ENCODE data around the gene ARL11.
"Not testable (repeated sequence)": the region's sequence is repeated elsewhere in the genome, so short reads cannot be mapped to it uniquely, and the experiment has no call there.

The ARL11 gene

GRCh38 chr13:49627831-49628652 lies at the start of gene ARL11:
ARL11 (plus strand) TSS chr13:49628507; CDS start chr13:49630448, 1,941 bp downstream.
- DNase-seq (ENCODE audit: low spot score), result no peak

DNA sequence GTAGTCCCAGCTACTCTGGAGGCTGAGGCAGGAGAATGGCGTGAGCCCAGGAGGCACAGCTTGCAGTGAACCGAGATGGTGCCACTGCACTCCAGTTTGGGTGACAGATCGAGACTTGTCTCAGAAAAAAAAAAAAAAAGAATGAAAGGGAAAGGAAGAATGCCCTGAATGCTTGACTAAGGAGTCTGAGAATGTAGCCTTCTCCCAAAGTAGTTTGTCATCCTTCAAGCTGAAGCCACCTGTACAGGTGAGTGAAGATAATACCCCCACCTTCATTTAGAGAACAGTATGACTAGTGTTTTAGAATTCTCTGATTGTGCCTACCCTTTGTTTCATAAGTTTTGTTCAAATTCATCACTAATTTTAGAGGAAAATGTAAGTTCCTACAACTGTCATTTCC lies 48.8 kb upstream of the ARL11 start:
- no peak for DNase-seq (ENCODE audit: low spot score)

DNA sequence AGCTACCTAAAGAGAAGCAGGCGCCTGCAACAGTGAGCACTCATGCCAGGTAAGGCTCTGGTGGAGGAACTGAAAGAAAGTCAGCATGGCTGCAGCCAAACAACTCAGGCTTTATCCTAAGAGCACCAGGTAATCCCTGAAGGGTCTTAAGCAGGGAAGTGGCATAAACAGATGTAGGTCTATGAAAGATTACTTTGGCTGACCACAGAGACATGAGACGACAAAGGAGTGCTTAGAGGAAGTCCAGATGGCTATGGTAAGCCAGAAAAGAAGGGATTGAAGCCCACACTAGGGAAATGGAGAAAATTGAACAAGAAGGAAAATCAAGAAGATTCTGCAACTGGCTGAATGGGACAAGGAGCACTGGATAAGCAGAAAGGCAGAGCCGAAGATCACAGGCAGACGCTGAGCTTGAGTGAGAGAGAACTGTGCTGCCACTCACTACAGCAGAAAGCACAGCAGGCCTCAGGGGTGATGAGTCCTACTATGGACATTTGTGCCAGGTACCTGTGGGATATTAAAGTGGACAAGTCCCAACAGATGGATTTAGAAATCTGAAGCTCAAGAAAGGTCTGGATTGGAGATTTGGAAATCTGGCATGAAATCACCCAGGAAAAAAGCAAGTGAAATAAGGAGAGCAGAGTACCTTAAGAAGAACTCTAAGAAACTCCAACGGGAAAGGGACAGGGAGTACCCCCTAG lies 47.2 kb upstream of the ARL11 start:
- DNase-seq (ENCODE audit: low spot score), result no peak

GRCh38 chr13:49584771-49585182 lies 43.5 kb upstream of the ARL11 start:
- peak; percentile 10 for DNase-seq (ENCODE audit: low spot score)

GRCh38 chr13:49585220-49586157 lies 42.8 kb upstream of the ARL11 start, which contains the start of gene RCBTB1:
RCBTB1 (minus strand) TSS chr13:49585558; CDS start chr13:49567279, 18,279 bp downstream.
- DNase-seq (ENCODE audit: low spot score), result peak; percentile 92

GRCh38 chr13:49586717-49587116 lies 41.6 kb upstream of the ARL11 start:
- no peak for DNase-seq (ENCODE audit: low spot score)

- DNase-seq (ENCODE audit: low spot score), result no peak
These were observed 40.9 kb upstream of the ARL11 start for GRCh38 chr13:49587311-49587847.

- not testable (repeated sequence) for DNase-seq (ENCODE audit: low spot score)
These were observed 37.6 kb upstream of the ARL11 start for GRCh38 chr13:49590714-49591113.

DNA sequence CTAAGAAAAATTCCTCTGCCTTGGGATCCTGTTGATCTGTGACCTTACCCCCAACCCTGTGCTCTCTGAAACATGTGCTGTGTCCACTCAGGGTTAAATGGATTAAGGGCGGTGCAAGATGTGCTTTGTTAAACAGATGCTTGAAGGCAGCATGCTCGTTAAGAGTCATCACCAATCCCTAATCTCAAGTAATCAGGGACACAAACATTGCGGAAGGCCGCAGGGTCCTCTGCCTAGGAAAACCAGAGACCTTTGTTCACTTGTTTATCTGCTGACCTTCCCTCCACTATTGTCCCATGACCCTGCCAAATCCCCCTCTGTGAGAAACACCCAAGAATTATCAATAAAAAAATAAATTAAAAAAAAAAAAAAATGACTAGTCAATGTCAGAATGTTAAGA lies 34.4 kb upstream of the ARL11 start:
- not testable (repeated sequence) for DNase-seq (ENCODE audit: low spot score)

DNA sequence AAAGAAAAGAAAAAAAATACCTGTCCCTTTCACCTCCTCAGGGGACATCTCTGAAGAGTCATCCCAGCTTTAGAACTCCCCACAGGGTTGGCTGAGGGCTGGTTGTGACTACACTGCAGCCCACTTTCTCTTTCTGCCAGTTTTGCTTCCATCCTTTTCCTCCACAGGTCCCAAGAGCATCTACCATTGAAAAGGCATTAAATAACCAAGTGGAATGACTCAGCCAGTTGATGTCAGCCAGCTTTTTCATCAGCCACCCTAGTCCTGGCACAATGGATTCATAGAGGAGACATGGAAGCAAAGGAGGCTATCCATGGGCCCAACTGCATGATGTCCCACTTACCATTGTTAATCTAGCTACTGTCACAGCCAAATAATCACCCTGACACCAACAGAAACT lies 33.7 kb upstream of the ARL11 start:
- DNase-seq (ENCODE audit: low spot score), result no peak

GRCh38 chr13:49596221-49596620 lies 32.1 kb upstream of the ARL11 start:
- no peak for DNase-seq (ENCODE audit: low spot score)

- no peak for DNase-seq (ENCODE audit: low spot score)
These were observed 31.2 kb upstream of the ARL11 start for GRCh38 chr13:49597043-49597641.

DNA sequence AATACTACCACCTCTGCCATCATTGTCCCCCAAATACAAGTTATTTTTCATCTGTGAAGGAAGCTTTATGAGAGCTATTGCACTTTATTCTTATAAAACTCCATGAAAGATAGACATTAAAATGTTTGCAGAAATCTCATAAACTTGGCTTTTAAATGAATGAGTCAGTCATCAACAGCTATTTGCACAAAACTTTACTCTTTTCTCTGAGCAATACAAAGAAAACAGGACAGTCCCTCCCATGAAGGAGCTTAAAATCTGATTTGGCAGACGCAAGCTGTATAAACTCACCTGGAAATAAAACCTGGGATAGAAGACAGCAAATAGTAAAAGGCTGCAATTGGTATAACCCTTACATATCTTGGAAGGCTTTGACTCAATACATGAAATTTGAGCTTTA lies 26.3 kb upstream of the ARL11 start:
- DNase-seq (ENCODE audit: low spot score), result no peak

- DNase-seq (ENCODE audit: low spot score), result not testable (repeated sequence)
These were observed 25.7 kb upstream of the ARL11 start for GRCh38 chr13:49602615-49603014.

- no peak for DNase-seq (ENCODE audit: low spot score)
These were observed 23.7 kb upstream of the ARL11 start for GRCh38 chr13:49604570-49604969.

- DNase-seq (ENCODE audit: low spot score), result peak; percentile 91
These were observed 21.3 kb upstream of the ARL11 start for GRCh38 chr13:49606747-49607648.

- DNase-seq (ENCODE audit: low spot score), result no peak
These were observed 20.5 kb upstream of the ARL11 start for GRCh38 chr13:49607761-49608160.

DNA sequence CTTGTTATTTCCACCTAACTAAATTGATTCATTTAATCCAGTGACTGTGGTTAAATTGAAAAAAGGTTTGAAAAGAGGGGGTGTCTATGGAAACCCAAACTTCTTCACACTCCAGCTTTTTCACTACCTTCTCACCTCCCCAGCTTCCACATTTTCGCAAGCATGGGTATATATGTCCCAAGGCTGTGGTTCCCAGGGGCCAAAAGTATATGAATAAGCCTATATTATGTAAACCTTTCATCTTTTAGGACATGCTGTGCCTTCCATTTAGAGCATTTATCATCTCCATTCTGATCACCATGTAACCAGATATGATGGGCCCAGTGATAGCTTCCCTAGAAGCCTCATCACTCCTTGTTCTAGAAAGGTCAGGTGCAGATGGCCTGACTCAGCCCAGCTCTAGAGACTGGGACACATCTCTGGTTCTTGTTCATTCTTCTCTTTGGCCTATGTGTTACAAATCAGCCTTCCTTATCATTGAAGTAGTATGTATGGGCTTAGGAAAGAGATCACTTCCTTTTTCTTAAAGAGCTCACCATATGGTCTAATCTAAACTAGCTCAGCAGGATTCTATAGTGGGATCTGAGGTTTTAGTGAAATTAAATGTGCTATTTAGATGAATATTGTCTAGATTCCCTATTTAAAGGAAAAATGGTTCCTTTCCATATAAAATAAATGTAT lies 19.5 kb upstream of the ARL11 start:
- DNase-seq (ENCODE audit: low spot score), result no peak

DNA sequence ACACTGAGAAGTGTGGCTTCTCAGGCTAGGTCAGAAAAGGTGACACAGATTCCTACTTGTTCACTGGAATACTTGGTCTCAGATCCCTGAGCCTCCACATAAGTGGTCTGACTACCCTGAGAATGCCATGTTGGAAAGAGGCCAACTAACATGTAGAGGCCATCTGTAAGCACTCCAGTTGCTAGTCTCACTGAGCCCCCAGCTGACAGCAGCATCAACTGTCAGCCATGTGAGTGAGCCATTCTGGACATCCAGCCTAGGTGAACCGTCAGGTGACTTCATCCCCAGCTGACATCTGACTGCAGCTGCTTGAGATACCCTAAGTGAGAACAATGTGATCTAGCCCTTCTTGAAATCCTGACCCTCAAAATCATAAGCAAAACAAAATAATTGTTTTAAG lies 18.1 kb upstream of the ARL11 start:
- DNase-seq (ENCODE audit: low spot score), result no peak

GRCh38 chr13:49612042-49612441 lies 16.3 kb upstream of the ARL11 start:
- not testable (repeated sequence) for DNase-seq (ENCODE audit: low spot score)

Data from AG08395 (cell line).